Hepatocyte (in vitro differentiated cells): Measurements from ENCODE around the gene CABYR. TPM values are rescaled to one million over a fixed set of nuclear protein-coding genes. Genes with fewer than 3 reads are reported as not detected.
"Not testable (repeated sequence)": the region's sequence is repeated elsewhere in the genome, so short reads cannot be mapped to it uniquely, and the experiment has no call there.

Experiments
- DNase-seq: peaks from one replicate; pipeline ENCODE4 v3.0.0-alpha.2; 2016; ENCODE audit warnings: low spot score
- H2AFZ ChIP-seq: fragments of 200-600 bp; sonication (generic); 2 replicates; pipeline ENCODE4 v1.6.0; 2016; ENCODE audit warnings: antibody characterized with exemption, mild to moderate bottlenecking
- H3K27ac ChIP-seq: fragments of 200-600 bp; sonication (generic); 2 replicates; pipeline ENCODE4 v1.5.1; 2016; ENCODE audit warnings: mild to moderate bottlenecking
- H3K27me3 ChIP-seq: fragments of 200-600 bp; sonication (generic); 2 replicates; pipeline ENCODE4 v1.6.1; 2016
- H3K36me3 ChIP-seq: fragments of 200-600 bp; sonication (generic); replicated peaks from 2 replicates; pipeline ENCODE4 v1.5.1; 2016; ENCODE audit warnings: low read depth; ENCODE audit not compliant: insufficient read depth
- H3K4me1 ChIP-seq: fragments of 200-600 bp; sonication (generic); 2 replicates; pipeline ENCODE4 v1.5.1; 2016; ENCODE audit warnings: mild to moderate bottlenecking, moderate library complexity; ENCODE audit not compliant: insufficient read depth
- H3K4me2 ChIP-seq: fragments of 200-600 bp; sonication (generic); 2 replicates; pipeline ENCODE4 v1.6.0; 2016
- H3K4me3 ChIP-seq: fragments of 200-600 bp; sonication (generic); 2 replicates; pipeline ENCODE4 v1.5.1; 2016; ENCODE audit warnings: mild to moderate bottlenecking
- H3K79me2 ChIP-seq: fragments of 200-600 bp; sonication (generic); 2 replicates; pipeline ENCODE4 v1.6.0; 2017; ENCODE audit warnings: mild to moderate bottlenecking
- H3K9me2 ChIP-seq: fragments of 200-600 bp; sonication (generic); replicated peaks from 2 replicates; pipeline ENCODE4 v1.6.0; 2017; ENCODE audit warnings: mild to moderate bottlenecking; ENCODE audit not compliant: insufficient read depth
- H3K9me3 ChIP-seq: fragments of 200-600 bp; sonication (generic); 2 replicates; pipeline ENCODE4 v1.5.1; 2016; ENCODE audit warnings: low read depth, mild to moderate bottlenecking
- H4K20me1 ChIP-seq: fragments of 200-600 bp; sonication (generic); 2 replicates; pipeline ENCODE4 v1.6.0; 2016; ENCODE audit warnings: mild to moderate bottlenecking; ENCODE audit not compliant: insufficient read depth, poor library complexity, severe bottlenecking
- CTCF ChIP-seq: fragments of 200-600 bp; sonication (generic); IDR thresholded peaks from 2 replicates; pipeline ENCODE4 v1.5.1; 2016; ENCODE audit warnings: antibody characterized with exemption, mild to moderate bottlenecking; ENCODE audit not compliant: poor library complexity
- EZH2 ChIP-seq: fragments of 200-600 bp; sonication (generic); IDR thresholded peaks from 2 replicates; pipeline ENCODE4 v1.6.1; 2016; ENCODE audit warnings: antibody characterized with exemption, mild to moderate bottlenecking, borderline replicate concordance
- EZH2phosphoT487 ChIP-seq: fragments of 200-600 bp; sonication (generic); IDR thresholded peaks from one replicate; pipeline ENCODE4 v1.6.1; 2018; ENCODE audit warnings: antibody characterized with exemption, mild to moderate bottlenecking, low read depth, moderate library complexity; ENCODE audit not compliant: unreplicated experiment, severe bottlenecking
- WGBS: methylation state at CpG from one replicate; pipeline ENCODE4 v1.1.6; 2016; ENCODE audit warnings: low lambda C conversion rate; ENCODE audit errors: missing lambda C conversion rate; 5-methylcytosine and 5-hydroxymethylcytosine counted together
- polyA plus RNA-seq: library from polyadenylated mRNA; unstranded; fragments of >200 nt; fragmentation: Nextera tagmentation; extraction: Ambion mirVana; gene quantifications from 2 replicates; pipeline ENCODE4 v1.2.1, GENCODE V29; 2016
- total RNA-seq: library from RNA; depleted of rRNA; stranded (reverse); fragments of >200 nt; gene quantifications from 2 replicates; pipeline ENCODE4 v1.2.3, GENCODE V29; 2014

Gene CABYR
- total and polyA plus RNA-seq, 2 experiments from 2014 or later, result 3.6 to 5.3 TPM

DNA sequence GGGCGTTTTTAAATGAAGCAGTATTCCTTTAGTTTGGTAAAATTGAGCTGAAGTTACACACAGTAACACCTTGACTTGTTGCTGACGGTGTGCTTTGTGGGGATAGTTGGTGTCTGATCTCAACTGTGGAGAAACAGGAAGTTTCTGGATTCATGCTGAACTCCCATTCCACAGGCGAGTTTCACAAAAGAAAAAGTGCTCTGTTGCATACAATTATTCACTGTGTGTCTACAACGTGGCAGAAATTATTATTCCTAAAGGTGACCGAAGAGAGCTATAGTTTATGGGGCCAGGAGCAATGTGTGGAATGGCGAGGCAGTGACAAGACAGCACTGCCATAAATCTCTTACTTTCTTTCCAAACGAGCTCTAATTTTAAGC lies 463 bp upstream of the CABYR start:
- H3K4me1 ChIP-seq, result no peaks in the 10 kb centered on the region
- H3K4me2 ChIP-seq, result peak overlapping the region; percentile 84
- H3K9me2 ChIP-seq, result no peaks in the 10 kb centered on the region
- no peaks in the 10 kb centered on the region for H3K27me3 ChIP-seq
- peak overlapping the region; percentile 97 for H2AFZ ChIP-seq
- no peaks in the 10 kb centered on the region for H4K20me1 ChIP-seq
- no peak for DNase-seq
- H3K9me3 ChIP-seq, result no peaks in the 10 kb centered on the region
- WGBS, result 49% methylated on average over 7 of the region's 7 CpGs
- H3K27ac ChIP-seq, result peak overlapping the region; percentile 58
- H3K79me2 ChIP-seq, result no peaks in the 10 kb centered on the region
- TF ChIP-seq CTCF (no peak), EZH2phosphoT487 (no peak), EZH2 (no peak)
- peak overlapping the region; percentile 39 for H3K4me3 ChIP-seq
- H3K36me3 ChIP-seq, result no peaks in the 10 kb centered on the region

DNA sequence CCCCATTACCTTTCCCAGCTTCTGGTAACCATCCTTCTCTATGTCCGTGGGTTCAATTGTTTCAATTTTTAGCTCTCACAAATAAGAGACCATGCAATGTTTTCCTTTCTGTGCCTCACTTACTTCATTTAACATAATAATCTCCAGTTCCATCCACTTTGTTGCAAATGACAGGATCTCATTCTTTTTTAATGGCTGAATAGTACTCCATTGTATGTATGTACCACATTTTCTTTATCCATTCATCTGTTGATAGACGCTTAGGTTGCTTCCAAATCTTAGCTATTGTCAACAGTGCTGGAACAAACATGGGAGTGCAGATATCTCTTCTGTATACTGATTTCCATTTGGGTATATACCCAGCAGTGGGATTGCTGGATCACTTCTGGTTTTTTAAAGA lies 1.8 kb downstream of the CABYR start:
- H3K9me3 ChIP-seq, result no peaks in the 10 kb centered on the region
- no peaks in the 10 kb centered on the region for H3K27me3 ChIP-seq
- H3K4me2 ChIP-seq, result no peak overlapping the region
- H4K20me1 ChIP-seq, result no peaks in the 10 kb centered on the region
- no peaks in the 10 kb centered on the region for H3K79me2 ChIP-seq
- WGBS, result 91% methylated on average over 2 of the region's 2 CpGs
- DNase-seq, result no peak
- H3K4me1 ChIP-seq, result no peaks in the 10 kb centered on the region
- no peak overlapping the region for H3K27ac ChIP-seq
- H3K4me3 ChIP-seq, result no peak overlapping the region
- no peaks in the 10 kb centered on the region for H3K9me2 ChIP-seq
- H3K36me3 ChIP-seq, result no peaks in the 10 kb centered on the region
- TF ChIP-seq CTCF, result no peak
- no peak for TF ChIP-seq EZH2phosphoT487
- no peak for TF ChIP-seq EZH2
- no peak overlapping the region for H2AFZ ChIP-seq

DNA sequence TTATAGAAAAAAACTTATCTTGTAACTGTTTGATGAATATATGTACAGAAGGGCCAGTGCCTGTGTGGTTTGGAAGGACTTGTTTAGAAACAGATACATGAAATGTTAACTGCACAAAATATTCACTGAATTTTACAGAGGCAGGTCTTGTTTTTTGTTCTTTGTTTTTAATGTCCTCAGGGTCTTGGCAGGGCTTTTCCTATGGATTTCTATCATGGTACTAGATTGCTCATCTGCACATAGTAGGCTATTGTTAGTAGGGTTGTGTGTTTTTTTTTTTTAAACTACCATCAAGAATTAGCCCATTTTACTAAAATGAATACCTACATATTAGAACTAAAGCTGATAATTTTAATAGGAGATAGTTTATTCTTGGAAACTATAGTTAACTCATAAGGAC lies 3.5 kb downstream of the CABYR start:
- Histone ChIP-seq H3K4me3 (no peak overlapping the region), H3K27me3 (no peaks in the 10 kb centered on the region), H2AFZ (no peak overlapping the region), H4K20me1 (no peaks in the 10 kb centered on the region), H3K4me1 (no peaks in the 10 kb centered on the region), H3K9me2 (no peaks in the 10 kb centered on the region), H3K9me3 (no peaks in the 10 kb centered on the region), H3K27ac (no peak overlapping the region), H3K36me3 (no peaks in the 10 kb centered on the region), H3K4me2 (no peak overlapping the region), H3K79me2 (no peaks in the 10 kb centered on the region)
- TF ChIP-seq EZH2 (no peak), CTCF (no peak), EZH2phosphoT487 (no peak)
- DNase-seq, result no peak

DNA sequence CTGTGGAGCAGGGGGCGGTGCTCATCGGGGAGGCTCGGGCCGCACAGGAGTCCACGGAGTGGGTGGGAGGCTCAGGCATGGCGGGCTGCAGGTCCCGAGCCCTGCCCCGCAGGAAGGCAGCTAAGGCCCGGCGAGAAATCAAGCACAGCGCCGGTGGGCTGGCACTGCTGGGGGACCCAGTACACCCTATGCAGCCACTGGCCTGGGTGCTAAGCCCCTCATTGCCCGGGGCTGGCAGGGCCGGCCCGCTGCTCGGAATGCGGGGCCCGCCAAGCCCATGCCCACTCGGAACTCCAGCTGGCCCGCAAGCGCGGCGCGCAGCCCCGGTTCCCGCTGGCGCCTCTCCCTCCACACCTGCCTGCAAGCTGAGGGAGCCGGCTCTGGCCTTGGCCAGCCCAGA lies 10.7 kb downstream of the CABYR start:
- not testable (repeated sequence) for H4K20me1 ChIP-seq, H3K27me3 ChIP-seq, H3K4me1 ChIP-seq, H3K9me3 ChIP-seq, H3K4me3 ChIP-seq, H3K79me2 ChIP-seq, H3K4me2 ChIP-seq, DNase-seq, H2AFZ ChIP-seq, H3K27ac ChIP-seq, H3K36me3 ChIP-seq, H3K9me2 ChIP-seq
- 96% methylated on average over 23 of the region's 28 CpGs for WGBS
